H9 (cell line): Measurements from ENCODE around the gene KIF9. TPM values are rescaled to one million over a fixed set of nuclear protein-coding genes. Genes with fewer than 3 reads are reported as not detected.

ENCODE experiments used
- DNase-seq: peaks from one replicate; pipeline ENCODE4 v3.0.0-alpha.2; 2017
- H2AFZ ChIP-seq: one replicate; pipeline ENCODE4 v1.6.1; 2013; ENCODE audit warnings: mild to moderate bottlenecking, low read length, control low read depth, moderate library complexity
- H2AK5ac ChIP-seq: 2 replicates; pipeline ENCODE4 v1.6.1; 2013; ENCODE audit warnings: low read length, control low read depth, mixed read lengths; ENCODE audit not compliant: insufficient read length
- H2BK120ac ChIP-seq: one replicate; pipeline ENCODE4 v1.6.1; 2013; ENCODE audit warnings: low read depth, mild to moderate bottlenecking, low read length, control low read depth, inconsistent platforms; ENCODE audit not compliant: poor library complexity, severe bottlenecking
- H2BK12ac ChIP-seq: 2 replicates; pipeline ENCODE4 v1.6.1; 2013; ENCODE audit warnings: low read length, control low read depth, mixed read lengths, low read depth; ENCODE audit not compliant: insufficient read length
- H2BK15ac ChIP-seq: 2 replicates; pipeline ENCODE4 v1.6.1; 2013; ENCODE audit warnings: low read depth, low read length, control low read depth
- H2BK20ac ChIP-seq: one replicate; pipeline ENCODE4 v1.6.1; 2013; ENCODE audit warnings: low read depth, mild to moderate bottlenecking, low read length, control low read depth, inconsistent platforms; ENCODE audit not compliant: poor library complexity, severe bottlenecking
- H2BK5ac ChIP-seq: 2 replicates; pipeline ENCODE4 v1.6.1; 2013; ENCODE audit warnings: low read length, control low read depth, mixed read lengths; ENCODE audit not compliant: insufficient read length
- H3K14ac ChIP-seq: 2 replicates; pipeline ENCODE4 v1.6.1; 2013; ENCODE audit warnings: low read length, control low read depth; ENCODE audit not compliant: insufficient read depth
- H3K18ac ChIP-seq: 2 replicates; pipeline ENCODE4 v1.6.1; 2013; ENCODE audit warnings: low read depth, mild to moderate bottlenecking, mixed read lengths, low read length, control low read depth; ENCODE audit not compliant: insufficient read length
- H3K23ac ChIP-seq: 2 replicates; pipeline ENCODE4 v1.6.1; 2013; ENCODE audit warnings: low read length, control low read depth, mixed read lengths, low read depth; ENCODE audit not compliant: insufficient read length
- H3K23me2 ChIP-seq: 2 replicates; pipeline ENCODE4 v1.6.1; 2013; ENCODE audit warnings: low read depth, mild to moderate bottlenecking, mixed read lengths, low read length, control low read depth; ENCODE audit not compliant: insufficient read length, poor library complexity, severe bottlenecking
- H3K27ac ChIP-seq: 2 replicates; pipeline ENCODE4 v1.5.1; 2013; ENCODE audit warnings: low read length, control low read depth, mixed read lengths, low read depth; ENCODE audit not compliant: insufficient read length
- H3K27me3 ChIP-seq: 2 replicates; pipeline ENCODE4 v1.6.1; 2013; ENCODE audit warnings: low read length, control low read depth, inconsistent platforms; ENCODE audit not compliant: insufficient read depth
- H3K4ac ChIP-seq: 2 replicates; pipeline ENCODE4 v1.6.1; 2013; ENCODE audit warnings: low read depth, mild to moderate bottlenecking, control low read depth, inconsistent platforms, low read length, moderate library complexity
- H3K4me1 ChIP-seq: 2 replicates; pipeline ENCODE4 v1.6.1; 2013; ENCODE audit warnings: low read length, control low read depth, inconsistent platforms; ENCODE audit not compliant: insufficient read depth
- H3K4me2 ChIP-seq: 2 replicates; pipeline ENCODE4 v1.6.1; 2013; ENCODE audit warnings: low read length, control low read depth, mixed read lengths; ENCODE audit not compliant: insufficient read length, insufficient read depth
- H3K56ac ChIP-seq: 2 replicates; pipeline ENCODE4 v1.6.1; 2013; ENCODE audit warnings: low read depth, mild to moderate bottlenecking, mixed read lengths, low read length, control low read depth; ENCODE audit not compliant: insufficient read length
- H3K79me1 ChIP-seq: 2 replicates; pipeline ENCODE4 v1.6.1; 2013; ENCODE audit warnings: low read depth, mild to moderate bottlenecking, moderate library complexity, low read length, control low read depth, inconsistent platforms; ENCODE audit not compliant: insufficient read depth, poor library complexity, severe bottlenecking
- H3K79me2 ChIP-seq: 2 replicates; pipeline ENCODE4 v1.6.1; 2013; ENCODE audit warnings: low read length, control low read depth, inconsistent platforms; ENCODE audit not compliant: insufficient read depth
- H3K9ac ChIP-seq: 2 replicates; pipeline ENCODE4 v1.6.1; 2013; ENCODE audit warnings: low read length, control low read depth, mixed read lengths; ENCODE audit not compliant: insufficient read length; ENCODE audit errors: extremely low read depth
- H3K9me3 ChIP-seq: one replicate; pipeline ENCODE4 v1.6.1; 2013; ENCODE audit warnings: low read depth, low read length, inconsistent platforms; ENCODE audit not compliant: control insufficient read depth
- H3T11ph ChIP-seq: one replicate; pipeline ENCODE4 v1.6.1; 2013; ENCODE audit warnings: mild to moderate bottlenecking, low read length, control low read depth, inconsistent platforms
- H4K20me1 ChIP-seq: one replicate; pipeline ENCODE4 v1.6.1; 2013; ENCODE audit not compliant: control insufficient read depth, insufficient read length, insufficient read depth
- H4K5ac ChIP-seq: 2 replicates; pipeline ENCODE4 v1.6.1; 2013; ENCODE audit warnings: low read depth, mild to moderate bottlenecking, mixed read lengths, low read length, control low read depth; ENCODE audit not compliant: insufficient read length
- H4K8ac ChIP-seq: replicated peaks from 2 replicates; pipeline ENCODE4 v1.6.1; 2013; ENCODE audit warnings: low read length, control low read depth, mixed read lengths, low read depth; ENCODE audit not compliant: insufficient read length
- H4K91ac ChIP-seq: 2 replicates; pipeline ENCODE4 v1.6.1; 2013; ENCODE audit warnings: low read depth, mild to moderate bottlenecking, moderate library complexity, mixed read lengths, low read length, control low read depth; ENCODE audit not compliant: insufficient read length
- H3K27ac Mint-ChIP-seq, 3 experiments: 2 replicates in 2 of 3; 3 replicates in 1 of 3; pipeline ENCODE4 v1.8.0; 2020 to 2021; ENCODE audit warnings: mixed read lengths in 3 of 3, mild to moderate bottlenecking in 1 of 3, moderate library complexity in 1 of 3
- H3K27me3 Mint-ChIP-seq: 2 replicates; pipeline ENCODE4 v1.8.0; 2021; ENCODE audit warnings: low read depth, mild to moderate bottlenecking, moderate library complexity, mixed read lengths
- H3K36me3 Mint-ChIP-seq, 3 experiments: 2 replicates in 2 of 3; 3 replicates in 1 of 3; pipeline ENCODE4 v1.8.0; 2020 to 2021; ENCODE audit warnings: low read depth in 3 of 3, mixed read lengths in 3 of 3; ENCODE audit not compliant: insufficient read depth in 1 of 3
- H3K4me1 Mint-ChIP-seq, 2 experiments: 2 replicates each; pipeline ENCODE4 v1.8.0; 2020; ENCODE audit warnings: mixed read lengths in 2 of 2
- H3K4me3 Mint-ChIP-seq, 2 experiments: 2 replicates in 1 of 2; 3 replicates in 1 of 2; pipeline ENCODE4 v1.8.0; 2020 to 2021; ENCODE audit warnings: mild to moderate bottlenecking in 2 of 2, mixed read lengths in 2 of 2, moderate library complexity in 1 of 2
- H3K9me3 Mint-ChIP-seq, 2 experiments: 2 replicates in 1 of 2; 3 replicates in 1 of 2; pipeline ENCODE4 v1.8.0; 2020; ENCODE audit warnings: mild to moderate bottlenecking in 2 of 2, mixed read lengths in 2 of 2, moderate library complexity in 1 of 2
- WGBS: extraction: QIAGEN DNeasy Blood & Tissue Kit; methylation state at CpG from one replicate; pipeline ENCODE4 v1.1.7; 2013; ENCODE audit warnings: missing lambda C conversion rate, low lambda C conversion rate, mixed read lengths; ENCODE audit not compliant: insufficient read length; ENCODE audit errors: extremely low coverage; 5-methylcytosine and 5-hydroxymethylcytosine counted together
- total RNA-seq: library from RNA; stranded (reverse); gene quantifications from 2 replicates; pipeline ENCODE4 v1.2.1, GENCODE V29; 2021
- TF ChIP-seq, protein P1 (sequence below): fragments of 200-600 bp; sonication (generic); conservative IDR thresholded peaks from 3 replicates; pipeline ENCODE4 v1.8.0; 2021; ENCODE audit warnings: antibody characterized with exemption, mild to moderate bottlenecking

The KIF9 gene
- total RNA-seq, 1 experiment from 2014 or later, result 8.4 TPM

DNA sequence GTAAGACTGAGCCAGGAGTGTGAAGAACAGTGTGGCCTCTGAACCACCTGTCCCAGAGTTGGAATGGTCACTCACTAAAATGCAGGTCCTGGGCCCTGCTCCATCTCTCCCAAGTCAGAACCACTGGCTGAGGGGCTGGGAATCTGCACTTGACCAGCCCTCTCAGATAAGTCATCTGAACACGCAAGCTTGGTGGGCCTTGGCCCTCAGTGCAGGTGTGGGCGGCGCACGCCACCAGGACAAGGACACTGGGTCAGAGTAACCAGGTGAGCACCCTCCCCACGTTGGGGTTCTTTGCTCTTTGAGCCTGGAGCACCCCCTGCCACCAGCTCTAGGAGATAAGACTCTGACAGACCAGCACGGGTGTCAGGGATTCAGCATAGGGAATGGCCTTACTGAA is 42.7 kb downstream of the KIF9 start:
- Mint-ChIP-seq H3K27ac (no peak overlapping the region), H3K36me3 (no peaks in the 10 kb centered on the region), H3K9me3 (no peaks in the 10 kb centered on the region), H3K4me3 (no peak overlapping the region), H3K4me1 (no peaks in the 10 kb centered on the region), H3K27me3 (no peaks in the 10 kb centered on the region)
- no CpG with 5 or more reads among the region's 6 CpGs for WGBS
- Histone ChIP-seq H3K4me1 (no peaks in the 10 kb centered on the region), H3K18ac (no peak overlapping the region), H4K20me1 (no peaks in the 10 kb centered on the region), H2BK15ac (no peak overlapping the region), H2BK12ac (no peak overlapping the region), H2AK5ac (no peak overlapping the region), H3K9me3 (no peaks in the 10 kb centered on the region), H3K27ac (no peak overlapping the region), H3K4me2 (no peak overlapping the region), H3K23me2 (no peaks in the 10 kb centered on the region), H3K79me2 (no peaks in the 10 kb centered on the region), H3K27me3 (no peaks in the 10 kb centered on the region), H3K9ac (no peak overlapping the region), H3K23ac (no peak overlapping the region), H3K4ac (no peak overlapping the region), H3K14ac (no peak overlapping the region), H3K79me1 (no peaks in the 10 kb centered on the region), H3K56ac (no peak overlapping the region), H3T11ph (no peak overlapping the region), H2BK20ac (no peak overlapping the region), H2AFZ (no peak overlapping the region), H4K8ac (no peak overlapping the region), H4K91ac (no peak overlapping the region), H2BK120ac (no peak overlapping the region), H2BK5ac (no peak overlapping the region), H4K5ac (no peak overlapping the region)
- TF ChIP-seq, protein P1, sequence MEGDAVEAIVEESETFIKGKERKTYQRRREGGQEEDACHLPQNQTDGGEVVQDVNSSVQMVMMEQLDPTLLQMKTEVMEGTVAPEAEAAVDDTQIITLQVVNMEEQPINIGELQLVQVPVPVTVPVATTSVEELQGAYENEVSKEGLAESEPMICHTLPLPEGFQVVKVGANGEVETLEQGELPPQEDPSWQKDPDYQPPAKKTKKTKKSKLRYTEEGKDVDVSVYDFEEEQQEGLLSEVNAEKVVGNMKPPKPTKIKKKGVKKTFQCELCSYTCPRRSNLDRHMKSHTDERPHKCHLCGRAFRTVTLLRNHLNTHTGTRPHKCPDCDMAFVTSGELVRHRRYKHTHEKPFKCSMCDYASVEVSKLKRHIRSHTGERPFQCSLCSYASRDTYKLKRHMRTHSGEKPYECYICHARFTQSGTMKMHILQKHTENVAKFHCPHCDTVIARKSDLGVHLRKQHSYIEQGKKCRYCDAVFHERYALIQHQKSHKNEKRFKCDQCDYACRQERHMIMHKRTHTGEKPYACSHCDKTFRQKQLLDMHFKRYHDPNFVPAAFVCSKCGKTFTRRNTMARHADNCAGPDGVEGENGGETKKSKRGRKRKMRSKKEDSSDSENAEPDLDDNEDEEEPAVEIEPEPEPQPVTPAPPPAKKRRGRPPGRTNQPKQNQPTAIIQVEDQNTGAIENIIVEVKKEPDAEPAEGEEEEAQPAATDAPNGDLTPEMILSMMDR, result no peak
- DNase-seq, result no peak
